Osteoblast (primary cell): ENCODE results near the gene SPC24. TPM values are rescaled to one million over a fixed set of nuclear protein-coding genes. Genes with fewer than 3 reads are reported as not detected.
"Not testable (repeated sequence)": the region's sequence is repeated elsewhere in the genome, so short reads cannot be mapped to it uniquely, and the experiment has no call there.

Experiments
- DNase-seq: peaks from one replicate; pipeline ENCODE4 v3.0.0; 2011; ENCODE audit warnings: low spot score, mixed read lengths; ENCODE audit not compliant: insufficient read length; ENCODE audit errors: missing footprints
- H2AFZ ChIP-seq: 2 replicates; pipeline ENCODE4 v1.6.0; 2011; ENCODE audit warnings: mild to moderate bottlenecking, low read length
- H3K27ac ChIP-seq: 2 replicates; pipeline ENCODE4 v1.5.1; 2011; ENCODE audit warnings: mild to moderate bottlenecking, low read depth, low read length, moderate library complexity
- H3K27me3 ChIP-seq: 2 replicates; pipeline ENCODE4 v1.6.0; 2012; ENCODE audit warnings: mild to moderate bottlenecking, control low read depth, inconsistent platforms, low read length, moderate library complexity; ENCODE audit not compliant: insufficient read depth
- H3K36me3 ChIP-seq: 2 replicates; pipeline ENCODE4 v1.5.1; 2011; ENCODE audit warnings: mild to moderate bottlenecking, low read length, control low read depth, moderate library complexity; ENCODE audit not compliant: insufficient read depth
- H3K4me1 ChIP-seq: 2 replicates; pipeline ENCODE4 v1.5.1; 2011; ENCODE audit warnings: mild to moderate bottlenecking, low read length, control low read depth, moderate library complexity; ENCODE audit not compliant: insufficient read depth
- H3K4me2 ChIP-seq: 2 replicates; pipeline ENCODE4 v1.6.0; 2011; ENCODE audit warnings: mild to moderate bottlenecking, low read length; ENCODE audit not compliant: insufficient read depth
- H3K4me3 ChIP-seq: fragments of 200-600 bp; sonication (generic); 3 replicates; pipeline ENCODE4 v1.5.1; 2012; ENCODE audit warnings: mild to moderate bottlenecking, low read length, inconsistent platforms; ENCODE audit not compliant: insufficient read depth
- H3K79me2 ChIP-seq: 2 replicates; pipeline ENCODE4 v1.6.0; 2012; ENCODE audit warnings: mild to moderate bottlenecking, low read length, control low read depth, inconsistent platforms; ENCODE audit not compliant: insufficient read depth
- H3K9me3 ChIP-seq: 2 replicates; pipeline ENCODE4 v1.5.1; 2011; ENCODE audit warnings: low read depth, low read length, control low read depth
- H4K20me1 ChIP-seq: 2 replicates; pipeline ENCODE4 v1.6.0; 2012; ENCODE audit warnings: mild to moderate bottlenecking, low read length, control low read depth; ENCODE audit not compliant: insufficient read depth
- CTCF ChIP-seq: IDR thresholded peaks from 2 replicates; pipeline ENCODE4 v1.5.1; 2011; ENCODE audit warnings: mild to moderate bottlenecking, low read depth, low read length, moderate library complexity; ENCODE audit errors: extremely low read depth
- total RNA-seq: library from RNA; depleted of rRNA; stranded (reverse); fragments of >200 nt; gene quantifications from 2 replicates; pipeline ENCODE4 v1.2.3, GENCODE V29; 2012

SPC24 gene
- total RNA-seq, 1 donor = 5.4 TPM

GRCh38 chr19:11125994-11126685 lies 29.4 kb downstream of the SPC24 start:
- no peaks in the 10 kb centered on the region for H3K4me1 ChIP-seq
- no peaks in the 10 kb centered on the region for H3K79me2 ChIP-seq
- peak; percentile 77 for TF ChIP-seq CTCF
- DNase-seq = peak; percentile 86
- no peak overlapping the region for H3K4me3 ChIP-seq
- peak overlapping the region; percentile 41 for H2AFZ ChIP-seq
- no peak overlapping the region for H3K4me2 ChIP-seq
- H3K9me3 ChIP-seq = no peaks in the 10 kb centered on the region
- peaks cover 86% of the 10 kb centered on the region for H3K36me3 ChIP-seq
- peaks cover 4% of the 10 kb centered on the region for H4K20me1 ChIP-seq
- H3K27me3 ChIP-seq = no peaks in the 10 kb centered on the region
- H3K27ac ChIP-seq = peak overlapping the region; percentile 33

GRCh38 chr19:11124157-11124556 lies 31.4 kb downstream of the SPC24 start:
- H3K4me3 ChIP-seq, H2AFZ ChIP-seq, H3K79me2 ChIP-seq, H3K4me1 ChIP-seq, H4K20me1 ChIP-seq, DNase-seq, H3K4me2 ChIP-seq, H3K27ac ChIP-seq, H3K27me3 ChIP-seq, H3K9me3 ChIP-seq: not testable (repeated sequence)
- peaks cover 86% of the 10 kb centered on the region for H3K36me3 ChIP-seq

- H4K20me1 ChIP-seq = peaks cover 4% of the 10 kb centered on the region
- no peak overlapping the region for H3K4me2 ChIP-seq
- H3K4me1 ChIP-seq = no peaks in the 10 kb centered on the region
- H3K36me3 ChIP-seq = peaks cover 82% of the 10 kb centered on the region
- H3K79me2 ChIP-seq = no peaks in the 10 kb centered on the region
- no peak overlapping the region for H3K4me3 ChIP-seq
- H3K27ac ChIP-seq = no peak overlapping the region
- no peaks in the 10 kb centered on the region for H3K27me3 ChIP-seq
- no peak overlapping the region for H2AFZ ChIP-seq
- no peak for TF ChIP-seq CTCF
- DNase-seq = peak; percentile 36
- H3K9me3 ChIP-seq = no peaks in the 10 kb centered on the region
Measured at GRCh38 chr19:11123114-11123513, 32.5 kb downstream of the SPC24 start.

- H3K4me3 ChIP-seq, DNase-seq, H3K27ac ChIP-seq, H3K9me3 ChIP-seq, H3K4me1 ChIP-seq, H4K20me1 ChIP-seq, H2AFZ ChIP-seq, H3K79me2 ChIP-seq, H3K27me3 ChIP-seq, H3K4me2 ChIP-seq: not testable (repeated sequence)
- peaks cover 83% of the 10 kb centered on the region for H3K36me3 ChIP-seq
Measured at GRCh38 chr19:11121963-11122362, 33.6 kb downstream of the SPC24 start.

GRCh38 chr19:11116507-11116906 lies 39.1 kb downstream of the SPC24 start:
- peaks cover 4% of the 10 kb centered on the region for H3K79me2 ChIP-seq
- H3K4me1 ChIP-seq = no peaks in the 10 kb centered on the region
- no peaks in the 10 kb centered on the region for H3K9me3 ChIP-seq
- no peak for TF ChIP-seq CTCF
- peaks cover 81% of the 10 kb centered on the region for H3K36me3 ChIP-seq
- H3K27me3 ChIP-seq = no peaks in the 10 kb centered on the region
- peak; percentile 1 for DNase-seq
- no peak overlapping the region for H3K4me3 ChIP-seq
- H3K27ac ChIP-seq = no peak overlapping the region
- H4K20me1 ChIP-seq = no peaks in the 10 kb centered on the region
- H3K4me2 ChIP-seq = no peak overlapping the region
- no peak overlapping the region for H2AFZ ChIP-seq
